ENCODE results near the gene PLAC1. TPM values are rescaled to one million over a fixed set of nuclear protein-coding genes. Genes with fewer than 3 reads are reported as not detected.
A peak's percentile ranks its signal among the peaks of the same experiment; 100 is the strongest.

PLAC1 gene
- total RNA-seq, 1 donor from 2014 or later = not detected

GRCh38 chrX:134543288-134543687 is 115.0 kb downstream of the PLAC1 start:
- no peak for DNase-seq (ENCODE audit: low spot score)

GRCh38 chrX:134542485-134542884 is 115.8 kb downstream of the PLAC1 start:
- no peak for DNase-seq (ENCODE audit: low spot score)

- no peak for DNase-seq (ENCODE audit: low spot score)
These were observed 116.4 kb downstream of the PLAC1 start for GRCh38 chrX:134541906-134542305.

DNA sequence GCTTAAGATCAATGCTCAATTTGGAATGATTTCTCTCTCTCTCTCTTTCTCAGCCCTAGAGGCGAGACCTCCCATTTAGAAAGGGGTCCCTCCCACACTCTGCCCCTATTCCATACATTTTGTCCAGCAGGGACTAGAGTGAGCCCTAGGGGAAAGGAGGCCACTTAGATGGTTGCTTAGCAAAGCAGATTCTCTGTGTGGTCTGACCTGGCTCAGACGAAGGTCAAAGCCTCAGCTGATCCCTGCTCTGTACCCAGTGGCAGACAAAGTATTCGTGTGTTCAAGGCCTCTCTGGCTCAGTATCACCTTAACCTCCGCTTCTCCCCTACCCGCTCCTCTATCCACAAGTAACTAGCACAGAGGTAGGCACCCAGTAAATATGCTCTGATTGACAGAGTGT is 120.0 kb downstream of the PLAC1 start:
- no peak for DNase-seq (ENCODE audit: low spot score)

DNA sequence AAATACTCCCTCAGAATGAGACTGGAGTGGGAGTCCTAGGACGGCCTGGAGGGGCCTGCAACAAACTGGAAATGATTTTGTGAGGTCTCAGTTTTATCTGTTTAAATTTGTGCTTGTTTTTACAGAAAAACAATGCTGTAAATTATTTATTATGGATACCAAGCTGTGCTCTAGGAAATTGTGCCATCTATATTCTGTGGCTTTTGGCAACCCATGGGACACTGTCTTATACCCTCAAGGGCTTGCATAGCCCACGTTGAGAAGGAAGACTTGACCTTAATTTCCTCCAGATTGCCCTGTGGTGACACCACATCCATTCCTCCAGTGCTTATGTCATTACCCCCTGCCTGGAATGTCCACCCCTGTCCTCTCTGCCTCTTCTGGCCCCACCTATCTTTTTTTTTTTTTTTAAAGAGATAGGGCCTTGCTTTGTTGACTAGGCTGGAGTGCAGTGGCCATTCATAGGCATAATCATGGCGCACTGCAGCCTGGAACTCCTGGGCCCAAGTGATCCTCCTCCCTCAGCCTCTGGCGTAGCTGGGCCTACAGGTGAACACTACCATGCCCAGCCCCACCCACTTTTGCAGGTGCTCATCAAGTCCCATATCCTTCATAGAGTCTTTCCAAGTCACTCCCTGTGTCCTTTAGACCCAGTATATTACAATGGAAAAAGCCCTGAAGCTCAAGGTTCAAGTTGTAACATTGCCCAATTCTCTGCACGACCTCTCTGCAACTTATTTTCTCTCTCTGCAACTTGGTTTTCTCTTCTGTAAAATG is 120.9 kb downstream of the PLAC1 start:
- no peak for DNase-seq (ENCODE audit: low spot score)

DNA sequence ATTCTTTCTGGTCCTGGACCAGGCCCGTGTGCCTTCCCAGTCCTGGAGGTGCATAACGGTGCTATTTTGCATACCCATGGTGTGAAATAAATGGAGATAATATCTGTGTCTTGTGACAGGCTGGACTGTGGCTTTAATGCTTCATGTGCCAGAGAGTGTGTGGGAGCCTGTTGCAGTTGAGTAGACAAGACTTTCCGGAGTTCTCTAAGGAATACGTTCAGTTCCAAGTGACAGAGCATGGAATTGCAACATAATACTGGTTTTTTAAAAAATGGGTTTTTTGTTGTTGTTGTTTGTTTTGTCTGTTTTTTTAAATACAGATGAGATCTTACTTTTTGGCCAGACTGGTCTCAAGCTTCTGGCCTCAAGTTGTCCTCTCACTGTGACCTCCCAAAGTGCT is 124.3 kb downstream of the PLAC1 start:
- no peak for DNase-seq (ENCODE audit: low spot score)

DNA sequence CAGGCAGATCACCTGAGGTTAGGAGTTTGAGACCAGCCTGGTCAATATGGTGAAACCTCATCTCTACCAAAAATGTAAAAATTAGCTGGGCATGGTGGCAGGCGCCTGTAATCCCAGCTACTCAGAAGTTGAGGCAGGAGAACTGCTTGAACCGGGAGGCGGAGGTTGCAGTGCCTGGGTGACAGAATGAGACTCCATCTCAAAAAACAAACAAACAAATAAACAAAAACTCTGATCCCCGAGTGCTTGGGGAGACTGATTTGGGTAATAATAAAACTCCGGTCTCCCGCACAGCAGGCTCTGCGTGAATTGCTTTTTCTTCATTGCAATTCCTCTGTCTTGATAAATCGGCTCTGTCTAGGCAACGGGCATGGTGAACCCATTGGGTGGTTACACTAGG is 124.9 kb downstream of the PLAC1 start:
- no peak for DNase-seq (ENCODE audit: low spot score)

GRCh38 chrX:134530845-134531244 is 127.4 kb downstream of the PLAC1 start:
- DNase-seq (ENCODE audit: low spot score) = no peak

DNA sequence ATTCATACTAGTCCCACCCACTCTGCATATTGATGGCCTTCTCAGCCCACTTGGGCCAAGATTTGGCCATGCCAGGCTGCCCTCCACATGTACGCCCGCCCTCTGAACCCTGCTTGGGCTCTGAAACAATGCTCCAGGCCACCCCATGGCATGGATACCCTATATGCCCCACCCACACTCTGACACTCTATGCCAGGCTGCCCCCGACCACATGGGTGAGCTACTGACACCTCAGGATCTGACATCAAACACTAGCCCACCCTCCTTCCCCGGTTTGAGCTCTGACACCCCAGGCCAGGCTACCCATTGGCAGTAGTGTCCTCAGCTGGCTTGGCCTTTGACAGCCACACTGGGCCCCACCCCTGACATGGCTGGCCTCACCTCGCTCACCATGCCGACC is 128.8 kb downstream of the PLAC1 start:
- DNase-seq (ENCODE audit: low spot score) = no peak

GRCh38 chrX:134528960-134529359 is 129.3 kb downstream of the PLAC1 start:
- DNase-seq (ENCODE audit: low spot score) = no peak

GRCh38 chrX:134526399-134526798 is 131.9 kb downstream of the PLAC1 start:
- DNase-seq (ENCODE audit: low spot score) = no peak

- no peak for DNase-seq (ENCODE audit: low spot score)
These were observed 133.0 kb downstream of the PLAC1 start for GRCh38 chrX:134525086-134525792.

DNA sequence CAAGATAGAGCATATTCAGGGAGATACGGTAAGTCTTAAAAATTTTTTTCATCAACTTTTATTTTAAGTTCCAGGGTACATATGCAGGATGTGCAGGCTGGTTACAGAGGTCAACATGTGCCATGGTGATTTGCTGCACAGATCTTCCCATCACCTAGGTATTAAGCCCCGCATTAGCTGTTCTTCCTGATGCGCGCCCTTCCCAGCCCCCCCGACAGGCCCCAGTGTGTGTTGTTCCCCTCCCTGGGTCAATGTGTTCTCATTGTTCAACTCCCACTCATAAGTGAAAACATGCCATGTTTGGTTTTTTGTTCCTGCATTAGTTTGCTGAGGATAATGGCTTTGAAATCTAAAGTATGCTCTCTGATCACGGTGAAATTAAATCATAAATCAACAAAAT is 134.1 kb downstream of the PLAC1 start:
- no peak for DNase-seq (ENCODE audit: low spot score)

GRCh38 chrX:134520860-134521390 is 137.3 kb downstream of the PLAC1 start:
- DNase-seq (ENCODE audit: low spot score) = peak; percentile 16

Other genes starting within 250 kb of the PLAC1 start
- 20.2 TPM for gene HPRT1, start 198.3 kb downstream of the PLAC1 start, total RNA-seq
- 18.4 TPM for gene PABIR2, start 138.7 kb upstream of the PLAC1 start, total RNA-seq